K562 (cell line): ENCODE measurements around the gene SEPTIN1. TPM values are rescaled to one million over a fixed set of nuclear protein-coding genes. Genes with fewer than 3 reads are reported as not detected.

Experiments used
- CBX3 ChIP-seq, 2 experiments: IDR thresholded peaks; 1 replicate in 1 of 2; 2 replicates in 1 of 2; pipeline ENCODE4 v1.6.1; 2012; ENCODE audit warnings: inconsistent platforms in 2 of 2, low read length in 2 of 2, borderline replicate concordance in 1 of 2, control low read depth in 1 of 2
- DMBX1 ChIP-seq: fragments of 250-450 bp; sonication (Bioruptor Pico); IDR thresholded peaks from 2 replicates; pipeline ENCODE4 v1.8.0; 2022; ENCODE audit warnings: inconsistent platforms, mild to moderate bottlenecking, moderate library complexity, borderline replicate concordance
- ELF1 ChIP-seq: fragments of 200-800 bp; sonication (Bioruptor generic); IDR thresholded peaks from 2 replicates; pipeline ENCODE4 v1.6.1; 2016; ENCODE audit warnings: missing genetic modification characterization, missing compliant biosample characterization
- ERF ChIP-seq: fragments of 450-650 bp; formaldehyde crosslinking; IDR thresholded peaks from 2 replicates; pipeline ENCODE4 v1.4.0; 2020; ENCODE audit warnings: mild to moderate bottlenecking, mixed read lengths
- KDM2B ChIP-seq: fragments of 250-450 bp; sonication (Bioruptor Pico); IDR thresholded peaks from 2 replicates; pipeline ENCODE4 v1.8.0; 2021; ENCODE audit warnings: mild to moderate bottlenecking, moderate library complexity
- L3MBTL2 ChIP-seq: fragments of 450-650 bp; IDR thresholded peaks from 2 replicates; pipeline ENCODE4 v1.6.1; 2016; ENCODE audit warnings: mild to moderate bottlenecking, moderate library complexity
- SIN3A ChIP-seq, 2 experiments: fragments of 150-350 bp in 1 of 2; IDR thresholded peaks; 2 replicates each; pipeline ENCODE4 v1.6.1; 2011 to 2016; ENCODE audit warnings: borderline replicate concordance in 2 of 2, low read depth in 2 of 2, low read length in 2 of 2, mild to moderate bottlenecking in 2 of 2, moderate library complexity in 2 of 2; ENCODE audit not compliant: control insufficient read depth in 1 of 2
- ZNF23 ChIP-seq: fragments of 250-450 bp; sonication (Bioruptor Pico); IDR thresholded peaks from 2 replicates; pipeline ENCODE4 v1.4.0; 2020; ENCODE audit warnings: mild to moderate bottlenecking
- polyA plus RNA-seq, 8 experiments: library from polyadenylated mRNA; depleted of rRNA in 4 of 8; stranded (reverse) in 5 of 8; unstranded in 3 of 8; fragments of >200 nt; fragmentation: Nextera tagmentation in 2 of 8; fragmentation: Illumina TruSeq in 1 of 8; extraction: Ambion mirVana in 2 of 8; extraction: Trizol in 1 of 8; gene quantifications; 2 replicates each; pipeline versions ENCODE4 v1.2.1 to v1.2.3, GENCODE V29; 2011 to 2014; ENCODE audit warnings: inconsistent platforms in 1 of 8, missing spikeins in 1 of 8
- total RNA-seq, 7 experiments: library from RNA; depleted of rRNA in 6 of 7; stranded (reverse); fragments of >200 nt in 6 of 7; fragmentation: Illumina TruSeq in 2 of 7; extraction: Trizol in 2 of 7; gene quantifications; 2 replicates each; pipeline versions ENCODE4 v1.2.1 to v1.2.3, GENCODE V29; 2011 to 2021; ENCODE audit warnings: low replicate concordance in 1 of 7
- TF ChIP-seq, protein P1 (sequence below), 2 experiments: fragments of 450-650 bp in 1 of 2; sonication (generic) in 1 of 2; formaldehyde crosslinking in 1 of 2; IDR thresholded peaks; 2 replicates each; pipeline versions ENCODE4 v1.7.1 to v1.9.0; 2016 to 2022; ENCODE audit warnings: inconsistent platforms in 1 of 2, mild to moderate bottlenecking in 1 of 2, missing genetic modification reagents in 1 of 2
- TF ChIP-seq, protein P2 (sequence below): IDR thresholded peaks from 2 replicates; pipeline ENCODE4 v1.6.1; 2016; ENCODE audit warnings: missing genetic modification characterization, missing compliant biosample characterization
- TF ChIP-seq, protein P3 (sequence below): fragments of 450-650 bp; formaldehyde crosslinking; IDR thresholded peaks from 2 replicates; pipeline ENCODE4 v1.4.0; 2020; ENCODE audit warnings: mild to moderate bottlenecking, mixed read lengths

Gene SEPTIN1
- total and polyA plus RNA-seq, 9 of the 15 experiments (the other 6 are each of a cell fraction or from before 2014, with no cell fraction given): 0.23 to 5.6 (median 1.7) TPM; not detected in 1

DNA sequence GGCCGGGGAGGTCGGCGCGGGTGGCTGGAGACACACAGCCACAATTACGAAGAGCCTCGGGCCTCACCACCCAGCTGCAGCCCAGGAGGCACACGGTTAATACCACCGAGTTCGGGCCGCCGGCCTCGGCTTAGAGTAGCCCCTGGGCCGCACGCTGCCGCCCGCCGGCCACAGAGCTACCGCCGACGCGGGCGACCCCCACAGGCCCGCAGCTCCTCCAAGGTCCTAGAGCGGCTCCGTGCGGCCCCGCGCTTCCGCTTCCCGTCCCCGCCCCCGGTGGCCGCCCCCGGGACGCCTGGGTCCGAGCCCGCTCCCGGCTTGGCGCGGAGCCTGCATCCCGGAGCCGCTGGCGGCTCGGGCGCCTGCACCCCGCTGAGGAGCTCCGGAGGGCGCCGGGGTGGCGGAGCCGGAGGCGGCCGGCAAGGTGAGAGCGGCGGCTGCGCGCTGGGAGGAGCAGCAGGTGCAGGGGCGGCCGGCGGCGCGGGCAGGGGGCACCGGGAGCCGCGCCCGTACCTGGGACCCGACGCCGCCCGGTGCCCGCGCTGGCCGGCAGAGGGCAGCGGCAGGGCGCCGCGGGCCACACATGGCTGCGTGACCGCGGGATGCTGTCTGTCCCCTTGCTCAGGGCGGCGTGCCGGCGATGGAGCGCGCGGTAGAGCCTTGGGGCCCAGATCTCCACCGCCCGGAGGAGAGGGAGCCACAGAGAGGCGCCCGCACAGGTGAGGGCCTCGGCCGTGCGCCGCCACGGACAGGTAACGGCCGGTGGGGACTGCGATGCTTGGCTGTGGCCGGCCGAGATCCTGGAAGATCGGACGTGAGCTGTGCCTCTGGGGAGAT is 13.0 kb upstream of the SEPTIN1 start, which contains the start of gene ZNF48 (continued):
- TF ChIP-seq, protein P1, sequence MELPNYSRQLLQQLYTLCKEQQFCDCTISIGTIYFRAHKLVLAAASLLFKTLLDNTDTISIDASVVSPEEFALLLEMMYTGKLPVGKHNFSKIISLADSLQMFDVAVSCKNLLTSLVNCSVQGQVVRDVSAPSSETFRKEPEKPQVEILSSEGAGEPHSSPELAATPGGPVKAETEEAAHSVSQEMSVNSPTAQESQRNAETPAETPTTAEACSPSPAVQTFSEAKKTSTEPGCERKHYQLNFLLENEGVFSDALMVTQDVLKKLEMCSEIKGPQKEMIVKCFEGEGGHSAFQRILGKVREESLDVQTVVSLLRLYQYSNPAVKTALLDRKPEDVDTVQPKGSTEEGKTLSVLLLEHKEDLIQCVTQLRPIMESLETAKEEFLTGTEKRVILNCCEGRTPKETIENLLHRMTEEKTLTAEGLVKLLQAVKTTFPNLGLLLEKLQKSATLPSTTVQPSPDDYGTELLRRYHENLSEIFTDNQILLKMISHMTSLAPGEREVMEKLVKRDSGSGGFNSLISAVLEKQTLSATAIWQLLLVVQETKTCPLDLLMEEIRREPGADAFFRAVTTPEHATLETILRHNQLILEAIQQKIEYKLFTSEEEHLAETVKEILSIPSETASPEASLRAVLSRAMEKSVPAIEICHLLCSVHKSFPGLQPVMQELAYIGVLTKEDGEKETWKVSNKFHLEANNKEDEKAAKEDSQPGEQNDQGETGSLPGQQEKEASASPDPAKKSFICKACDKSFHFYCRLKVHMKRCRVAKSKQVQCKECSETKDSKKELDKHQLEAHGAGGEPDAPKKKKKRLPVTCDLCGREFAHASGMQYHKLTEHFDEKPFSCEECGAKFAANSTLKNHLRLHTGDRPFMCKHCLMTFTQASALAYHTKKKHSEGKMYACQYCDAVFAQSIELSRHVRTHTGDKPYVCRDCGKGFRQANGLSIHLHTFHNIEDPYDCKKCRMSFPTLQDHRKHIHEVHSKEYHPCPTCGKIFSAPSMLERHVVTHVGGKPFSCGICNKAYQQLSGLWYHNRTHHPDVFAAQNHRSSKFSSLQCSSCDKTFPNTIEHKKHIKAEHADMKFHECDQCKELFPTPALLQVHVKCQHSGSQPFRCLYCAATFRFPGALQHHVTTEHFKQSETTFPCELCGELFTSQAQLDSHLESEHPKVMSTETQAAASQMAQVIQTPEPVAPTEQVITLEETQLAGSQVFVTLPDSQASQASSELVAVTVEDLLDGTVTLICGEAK (IDR thresholded peaks at IDR 0.05): peak; percentile 91
- TF ChIP-seq, protein P1 (CRISPR knock-in tag; IDR thresholded peaks at IDR 0.05): no peak
- TF ChIP-seq KDM2B (no peak), L3MBTL2 (peak; percentile 53; the same call in 1 of the 2 replicates), ELF1 (tag) (peak; percentile 91), ERF (no peak; the same call in 1 of the 2 replicates), DMBX1 (CRISPR knock-in tag) (no peak), SIN3A (IDR thresholded peaks at IDR 0.05; ENCODE audit: borderline replicate concordance in 2 of 2, control insufficient read depth in 1 of 2, low read depth in 2 of 2, low read length in 2 of 2) (peak; percentile 19 to 81; a peak in 1 of 4 replicates), ZNF23 (CRISPR knock-in tag) (no peak), CBX3 (IDR thresholded peaks at IDR 0.05; ENCODE audit: borderline replicate concordance in 1 of 2, low read length in 2 of 2) (no peak)
- TF ChIP-seq, protein P2, sequence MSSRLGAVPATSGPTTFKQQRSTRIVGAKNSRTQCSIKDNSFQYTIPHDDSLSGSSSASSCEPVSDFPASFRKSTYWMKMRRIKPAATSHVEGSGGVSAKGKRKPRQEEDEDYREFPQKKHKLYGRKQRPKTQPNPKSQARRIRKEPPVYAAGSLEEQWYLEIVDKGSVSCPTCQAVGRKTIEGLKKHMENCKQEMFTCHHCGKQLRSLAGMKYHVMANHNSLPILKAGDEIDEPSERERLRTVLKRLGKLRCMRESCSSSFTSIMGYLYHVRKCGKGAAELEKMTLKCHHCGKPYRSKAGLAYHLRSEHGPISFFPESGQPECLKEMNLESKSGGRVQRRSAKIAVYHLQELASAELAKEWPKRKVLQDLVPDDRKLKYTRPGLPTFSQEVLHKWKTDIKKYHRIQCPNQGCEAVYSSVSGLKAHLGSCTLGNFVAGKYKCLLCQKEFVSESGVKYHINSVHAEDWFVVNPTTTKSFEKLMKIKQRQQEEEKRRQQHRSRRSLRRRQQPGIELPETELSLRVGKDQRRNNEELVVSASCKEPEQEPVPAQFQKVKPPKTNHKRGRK (tag): no peak
- TF ChIP-seq, protein P3, sequence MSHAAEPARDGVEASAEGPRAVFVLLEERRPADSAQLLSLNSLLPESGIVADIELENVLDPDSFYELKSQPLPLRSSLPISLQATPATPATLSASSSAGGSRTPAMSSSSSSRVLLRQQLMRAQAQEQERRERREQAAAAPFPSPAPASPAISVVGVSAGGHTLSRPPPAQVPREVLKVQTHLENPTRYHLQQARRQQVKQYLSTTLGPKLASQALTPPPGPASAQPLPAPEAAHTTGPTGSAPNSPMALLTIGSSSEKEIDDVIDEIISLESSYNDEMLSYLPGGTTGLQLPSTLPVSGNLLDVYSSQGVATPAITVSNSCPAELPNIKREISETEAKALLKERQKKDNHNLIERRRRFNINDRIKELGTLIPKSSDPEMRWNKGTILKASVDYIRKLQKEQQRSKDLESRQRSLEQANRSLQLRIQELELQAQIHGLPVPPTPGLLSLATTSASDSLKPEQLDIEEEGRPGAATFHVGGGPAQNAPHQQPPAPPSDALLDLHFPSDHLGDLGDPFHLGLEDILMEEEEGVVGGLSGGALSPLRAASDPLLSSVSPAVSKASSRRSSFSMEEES (CRISPR knock-in tag): no peak
